Glutamatergic neuron (in vitro differentiated cells): ENCODE measurements around the gene CBX5. TPM values are rescaled to one million over a fixed set of nuclear protein-coding genes. Genes with fewer than 3 reads are reported as not detected.

Experiments used
- DNase-seq: peaks from one replicate; pipeline ENCODE4 v3.0.0; 2022
- H3K27ac Mint-ChIP-seq: one replicate; pipeline ENCODE4 v1.8.0; 2020; ENCODE audit warnings: mild to moderate bottlenecking, mixed read lengths, inconsistent platforms; ENCODE audit not compliant: unreplicated experiment
- H3K27me3 Mint-ChIP-seq: one replicate; pipeline ENCODE4 v1.8.0; 2020; ENCODE audit warnings: mild to moderate bottlenecking, moderate library complexity, mixed read lengths, inconsistent platforms; ENCODE audit not compliant: unreplicated experiment
- H3K36me3 Mint-ChIP-seq: one replicate; pipeline ENCODE4 v1.8.0; 2020; ENCODE audit warnings: mild to moderate bottlenecking, mixed read lengths, inconsistent platforms; ENCODE audit not compliant: unreplicated experiment
- H3K4me1 Mint-ChIP-seq: one replicate; pipeline ENCODE4 v1.8.0; 2020; ENCODE audit warnings: mild to moderate bottlenecking, low read depth, mixed read lengths, inconsistent platforms; ENCODE audit not compliant: unreplicated experiment
- H3K4me3 Mint-ChIP-seq: one replicate; pipeline ENCODE4 v1.8.0; 2020; ENCODE audit warnings: mild to moderate bottlenecking, mixed read lengths, inconsistent platforms; ENCODE audit not compliant: unreplicated experiment
- H3K9me3 Mint-ChIP-seq: one replicate; pipeline ENCODE4 v1.8.0; 2020; ENCODE audit warnings: mild to moderate bottlenecking, moderate library complexity, mixed read lengths, inconsistent platforms; ENCODE audit not compliant: unreplicated experiment
- total RNA-seq: library from RNA; stranded (reverse); fragmentation: NEBNext Ultra II Directional; extraction: Animal tissue kit (Norgen Biotek cat#: 25700); gene quantifications from one replicate; pipeline ENCODE4 v1.2.1, GENCODE V29; 2021; ENCODE audit not compliant: unreplicated experiment
- TF ChIP-seq, protein P1 (sequence below): fragments of 200-600 bp; sonication (generic); IDR thresholded peaks from one replicate; pipeline ENCODE4 v1.5.0; 2021; ENCODE audit not compliant: partially characterized antibody, unreplicated experiment

CBX5 gene
- total RNA-seq, 1 donor from 2014 or later = 225 TPM

DNA sequence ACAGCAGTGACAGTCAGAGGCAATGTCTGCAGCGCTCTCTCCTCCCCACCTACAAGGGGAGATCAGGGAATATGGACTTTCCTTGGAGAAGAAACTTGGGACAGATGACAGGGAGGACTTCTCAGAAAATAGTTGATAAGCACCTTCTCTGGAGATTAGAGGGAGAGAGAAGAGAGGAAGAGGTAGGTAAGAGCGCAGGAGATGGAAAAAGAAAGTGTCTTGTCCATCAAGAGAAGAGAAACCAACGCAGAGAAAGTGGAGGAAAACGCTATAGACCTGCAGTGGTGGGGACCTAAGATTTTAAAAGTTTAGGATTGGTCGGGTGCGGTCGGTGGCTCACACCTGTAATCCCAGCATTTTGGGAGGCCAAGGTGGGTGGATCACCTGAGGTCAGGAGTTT, 75.6 kb downstream of the CBX5 start:
- no peaks in the 10 kb centered on the region for H3K4me1 Mint-ChIP-seq
- no peak for DNase-seq
- peaks cover 5% of the 10 kb centered on the region for H3K9me3 Mint-ChIP-seq
- TF ChIP-seq, protein P1, sequence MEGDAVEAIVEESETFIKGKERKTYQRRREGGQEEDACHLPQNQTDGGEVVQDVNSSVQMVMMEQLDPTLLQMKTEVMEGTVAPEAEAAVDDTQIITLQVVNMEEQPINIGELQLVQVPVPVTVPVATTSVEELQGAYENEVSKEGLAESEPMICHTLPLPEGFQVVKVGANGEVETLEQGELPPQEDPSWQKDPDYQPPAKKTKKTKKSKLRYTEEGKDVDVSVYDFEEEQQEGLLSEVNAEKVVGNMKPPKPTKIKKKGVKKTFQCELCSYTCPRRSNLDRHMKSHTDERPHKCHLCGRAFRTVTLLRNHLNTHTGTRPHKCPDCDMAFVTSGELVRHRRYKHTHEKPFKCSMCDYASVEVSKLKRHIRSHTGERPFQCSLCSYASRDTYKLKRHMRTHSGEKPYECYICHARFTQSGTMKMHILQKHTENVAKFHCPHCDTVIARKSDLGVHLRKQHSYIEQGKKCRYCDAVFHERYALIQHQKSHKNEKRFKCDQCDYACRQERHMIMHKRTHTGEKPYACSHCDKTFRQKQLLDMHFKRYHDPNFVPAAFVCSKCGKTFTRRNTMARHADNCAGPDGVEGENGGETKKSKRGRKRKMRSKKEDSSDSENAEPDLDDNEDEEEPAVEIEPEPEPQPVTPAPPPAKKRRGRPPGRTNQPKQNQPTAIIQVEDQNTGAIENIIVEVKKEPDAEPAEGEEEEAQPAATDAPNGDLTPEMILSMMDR = no peak
- no peak overlapping the region for H3K4me3 Mint-ChIP-seq
- H3K27me3 Mint-ChIP-seq = peaks cover 20% of the 10 kb centered on the region
- no peaks in the 10 kb centered on the region for H3K36me3 Mint-ChIP-seq
- no peak overlapping the region for H3K27ac Mint-ChIP-seq

DNA sequence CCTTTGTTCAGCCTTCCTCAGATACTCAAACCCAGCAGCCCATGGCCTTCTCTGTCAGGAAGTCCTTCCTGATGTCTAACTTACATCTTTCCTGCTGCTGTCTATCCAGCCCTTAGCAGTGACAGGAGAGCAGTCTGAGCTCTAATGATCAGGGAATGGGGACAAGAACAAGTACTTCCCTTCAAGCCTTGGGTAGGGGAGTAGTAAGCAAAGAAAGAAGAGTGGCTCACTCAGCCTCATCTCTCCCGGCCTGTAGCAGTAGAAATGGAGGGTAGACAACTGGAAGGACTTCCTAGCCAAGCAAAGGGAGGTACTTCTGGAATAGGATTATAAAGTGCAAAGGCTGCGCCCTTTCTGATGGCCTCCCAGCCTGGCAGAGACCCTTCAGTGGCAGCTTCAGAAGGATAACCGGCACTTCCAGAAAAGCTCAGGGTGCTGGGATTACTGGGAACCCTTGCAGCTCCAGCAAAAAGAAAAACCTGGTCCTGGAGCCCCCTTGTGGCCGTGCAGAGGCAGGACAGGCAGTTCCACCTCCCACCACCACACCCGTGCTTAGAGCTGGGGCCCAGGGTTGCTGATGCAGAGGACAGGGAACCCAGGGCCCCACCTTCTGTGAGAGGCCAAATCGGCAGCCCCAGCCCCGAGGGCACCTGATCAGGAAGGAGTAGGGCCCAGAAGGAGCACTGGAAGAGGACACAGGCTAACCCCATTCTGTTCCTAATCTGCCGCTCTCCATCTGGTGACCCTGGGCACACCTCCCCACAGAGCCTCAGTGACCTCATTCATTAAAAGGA, 78.7 kb downstream of the CBX5 start:
- Mint-ChIP-seq H3K9me3 (peaks cover 11% of the 10 kb centered on the region), H3K27ac (no peak overlapping the region), H3K27me3 (peaks cover 21% of the 10 kb centered on the region), H3K4me1 (peaks cover 10% of the 10 kb centered on the region), H3K36me3 (no peaks in the 10 kb centered on the region), H3K4me3 (no peak overlapping the region)
- peak; percentile 87 for DNase-seq
- TF ChIP-seq, protein P1 = peak; percentile 99

DNA sequence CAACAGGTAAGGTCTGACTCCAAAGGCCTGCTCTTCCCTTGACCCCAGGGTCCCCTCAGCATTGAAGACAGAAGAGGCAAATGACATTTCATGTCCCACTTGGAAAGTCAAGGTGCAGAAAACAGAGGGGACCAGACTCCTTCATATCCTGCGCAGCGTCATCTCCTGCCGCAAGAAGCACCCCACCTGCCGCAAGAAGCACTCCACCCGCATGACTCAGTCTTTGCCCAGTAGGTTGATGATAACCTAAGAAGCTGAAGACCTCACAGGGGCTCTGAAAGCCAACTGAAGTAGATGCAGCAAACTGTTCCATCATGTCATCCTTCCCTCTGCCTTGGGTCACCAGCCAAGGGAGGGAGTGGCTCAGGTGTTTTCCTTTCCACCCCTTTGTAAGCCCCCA, 79.5 kb downstream of the CBX5 start:
- Mint-ChIP-seq H3K9me3 (peaks cover 9% of the 10 kb centered on the region), H3K27me3 (peaks cover 21% of the 10 kb centered on the region), H3K4me1 (peaks cover 10% of the 10 kb centered on the region), H3K27ac (no peak overlapping the region), H3K4me3 (no peak overlapping the region), H3K36me3 (no peaks in the 10 kb centered on the region)
- no peak for DNase-seq
- TF ChIP-seq, protein P1 = no peak

DNA sequence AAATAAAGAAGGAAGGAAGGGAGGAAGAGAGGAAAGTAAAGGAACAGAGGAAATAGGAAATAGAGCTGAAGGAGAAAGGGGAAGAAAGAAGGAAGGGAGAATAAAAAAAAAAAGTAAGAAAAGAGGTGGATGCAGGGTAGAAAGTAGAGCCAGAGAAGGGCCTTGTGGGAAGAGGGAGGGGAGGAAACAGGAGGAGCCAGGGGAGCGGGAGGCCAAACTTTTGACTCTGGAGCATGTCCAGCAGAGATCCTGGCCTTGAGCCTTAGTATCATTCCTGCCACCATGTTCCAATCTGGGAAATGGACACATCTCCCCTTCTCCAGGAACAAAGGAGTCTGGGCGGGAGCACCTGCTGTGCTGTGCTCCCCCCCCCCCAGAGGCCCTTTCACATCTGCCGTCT, 80.0 kb downstream of the CBX5 start:
- Mint-ChIP-seq H3K4me3 (no peak overlapping the region), H3K27me3 (peaks cover 22% of the 10 kb centered on the region), H3K36me3 (no peaks in the 10 kb centered on the region), H3K4me1 (peaks cover 10% of the 10 kb centered on the region), H3K27ac (no peak overlapping the region), H3K9me3 (peaks cover 9% of the 10 kb centered on the region)
- DNase-seq = no peak
- TF ChIP-seq, protein P1 = no peak

DNA sequence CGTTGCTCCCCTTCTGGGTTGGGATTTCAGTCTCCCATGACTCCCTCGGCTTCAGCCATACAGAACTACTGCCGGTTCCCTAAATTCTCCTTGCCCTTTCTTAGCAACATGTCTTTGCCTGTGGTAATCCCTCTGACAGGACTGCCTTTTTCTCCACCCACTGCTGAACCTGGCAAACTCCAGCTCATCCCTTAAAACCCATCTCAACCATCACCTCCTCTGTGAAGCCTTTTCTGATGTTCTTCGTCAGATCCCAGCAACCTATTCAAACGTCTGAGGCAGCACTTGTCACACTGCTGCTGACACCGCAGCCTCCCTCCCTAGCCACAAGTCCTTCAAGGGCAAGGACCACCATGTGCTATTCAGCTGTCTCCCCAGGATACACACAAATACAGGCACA, 80.9 kb downstream of the CBX5 start:
- Mint-ChIP-seq H3K27me3 (peaks cover 22% of the 10 kb centered on the region), H3K9me3 (peaks cover 9% of the 10 kb centered on the region), H3K27ac (no peak overlapping the region)

More for the DNA sequence above, 80.9 kb downstream of the CBX5 start:
- Mint-ChIP-seq H3K4me3 (no peak overlapping the region), H3K4me1 (peaks cover 10% of the 10 kb centered on the region), H3K36me3 (no peaks in the 10 kb centered on the region)
- TF ChIP-seq, protein P1 = no peak
- DNase-seq = no peak
